RWPE2 (cell line): Measurements from ENCODE around the gene CIB1.

Experiments
- ATAC-seq: fragments of 200-7000 bp; cut with Tn5 transposase; 3 replicates; pipeline ENCODE4 v1.9.1; 2021; ENCODE audit warnings: low read depth
- DNase-seq: peaks from one replicate; pipeline ENCODE4 v3.0.0-alpha.2; 2020; ENCODE audit warnings: low spot score
- H3K27ac ChIP-seq: fragments of 450-650 bp; 2 replicates; pipeline ENCODE4 v1.5.1; 2017; ENCODE audit warnings: mild to moderate bottlenecking; ENCODE audit not compliant: poor library complexity, severe bottlenecking
- H3K27me3 ChIP-seq: fragments of 250-450 bp; sonication (Bioruptor Pico); 2 replicates; pipeline ENCODE4 v1.5.1; 2021; ENCODE audit warnings: mild to moderate bottlenecking, moderate library complexity; ENCODE audit not compliant: insufficient read depth, poor library complexity, severe bottlenecking
- H3K36me3 ChIP-seq: fragments of 250-450 bp; sonication (Bioruptor Pico); 2 replicates; pipeline ENCODE4 v1.5.1; 2020; ENCODE audit warnings: low read depth, mild to moderate bottlenecking, moderate library complexity
- H3K4me1 ChIP-seq: fragments of 250-450 bp; sonication (Bioruptor Pico); 2 replicates; pipeline ENCODE4 v1.5.1; 2021; ENCODE audit warnings: mild to moderate bottlenecking, moderate library complexity; ENCODE audit not compliant: insufficient read depth, poor library complexity, severe bottlenecking
- H3K4me3 ChIP-seq: fragments of 250-450 bp; sonication (Bioruptor Pico); 2 replicates; pipeline ENCODE4 v1.5.1; 2021; ENCODE audit warnings: mild to moderate bottlenecking, moderate library complexity; ENCODE audit not compliant: severe bottlenecking
- H3K9me3 ChIP-seq: fragments of 250-450 bp; sonication (Bioruptor Pico); 2 replicates; pipeline ENCODE4 v1.5.1; 2021; ENCODE audit warnings: mild to moderate bottlenecking, moderate library complexity; ENCODE audit not compliant: severe bottlenecking
- TF ChIP-seq, protein P1 (sequence below): fragments of 450-650 bp; IDR thresholded peaks from one replicate; pipeline ENCODE4 v1.5.1; 2017; ENCODE audit warnings: mild to moderate bottlenecking, moderate library complexity; ENCODE audit not compliant: poor library complexity, severe bottlenecking

Gene CIB1

GRCh38 chr15:90212221-90213098 is 21.3 kb downstream of the CIB1 start:
- Histone ChIP-seq H3K4me1 (peaks cover 54% of the 10 kb centered on the region), H3K4me3 (no peak overlapping the region)
- ATAC-seq = peak; percentile 13

DNA sequence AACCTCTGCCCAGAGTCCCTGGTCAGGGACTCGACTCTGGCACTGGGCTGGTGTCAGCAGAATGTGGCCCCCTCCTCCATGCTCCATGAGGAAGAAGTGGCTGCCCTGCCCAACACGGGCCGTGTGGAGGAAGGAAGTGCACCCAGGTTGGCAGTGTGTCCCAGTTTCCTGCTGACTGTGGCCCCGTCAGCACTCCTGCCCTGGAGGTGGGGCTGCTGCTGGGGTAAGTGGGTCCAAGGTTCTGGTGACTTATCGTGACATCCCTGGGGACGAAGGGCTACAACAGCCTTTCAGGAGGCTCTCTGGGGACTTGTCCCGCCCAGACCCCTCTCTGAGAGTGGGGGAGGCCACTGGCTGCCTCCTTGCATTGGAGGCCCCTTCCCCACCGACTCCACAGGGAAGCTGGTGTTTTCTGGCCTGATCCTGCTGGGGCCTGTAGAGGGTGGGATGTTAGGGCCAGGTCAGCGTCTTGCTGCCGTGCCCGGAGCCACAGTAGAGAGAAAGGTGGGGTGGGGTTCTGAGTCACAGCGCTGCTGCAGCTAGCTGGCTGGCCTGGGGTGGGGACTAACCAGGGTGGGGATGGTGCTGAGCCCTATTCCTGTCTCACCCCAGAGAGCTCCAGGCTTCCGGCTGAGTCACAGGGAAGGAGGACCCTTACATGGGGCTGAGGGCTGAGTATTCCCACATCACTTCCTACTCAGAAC is 22.1 kb downstream of the CIB1 start:
- Histone ChIP-seq H3K27me3 (no peaks in the 10 kb centered on the region), H3K27ac (peak overlapping the region; percentile 98), H3K4me3 (no peak overlapping the region), H3K36me3 (peaks cover 91% of the 10 kb centered on the region), H3K9me3 (no peaks in the 10 kb centered on the region), H3K4me1 (peaks cover 54% of the 10 kb centered on the region)
- ATAC-seq (peak; percentile 92), DNase-seq (peak; percentile 100)
- TF ChIP-seq, protein P1, sequence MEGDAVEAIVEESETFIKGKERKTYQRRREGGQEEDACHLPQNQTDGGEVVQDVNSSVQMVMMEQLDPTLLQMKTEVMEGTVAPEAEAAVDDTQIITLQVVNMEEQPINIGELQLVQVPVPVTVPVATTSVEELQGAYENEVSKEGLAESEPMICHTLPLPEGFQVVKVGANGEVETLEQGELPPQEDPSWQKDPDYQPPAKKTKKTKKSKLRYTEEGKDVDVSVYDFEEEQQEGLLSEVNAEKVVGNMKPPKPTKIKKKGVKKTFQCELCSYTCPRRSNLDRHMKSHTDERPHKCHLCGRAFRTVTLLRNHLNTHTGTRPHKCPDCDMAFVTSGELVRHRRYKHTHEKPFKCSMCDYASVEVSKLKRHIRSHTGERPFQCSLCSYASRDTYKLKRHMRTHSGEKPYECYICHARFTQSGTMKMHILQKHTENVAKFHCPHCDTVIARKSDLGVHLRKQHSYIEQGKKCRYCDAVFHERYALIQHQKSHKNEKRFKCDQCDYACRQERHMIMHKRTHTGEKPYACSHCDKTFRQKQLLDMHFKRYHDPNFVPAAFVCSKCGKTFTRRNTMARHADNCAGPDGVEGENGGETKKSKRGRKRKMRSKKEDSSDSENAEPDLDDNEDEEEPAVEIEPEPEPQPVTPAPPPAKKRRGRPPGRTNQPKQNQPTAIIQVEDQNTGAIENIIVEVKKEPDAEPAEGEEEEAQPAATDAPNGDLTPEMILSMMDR = no peak

More at GRCh38 chr15:90212221-90213098, 21.3 kb downstream of the CIB1 start:
- no peak for DNase-seq
- H3K36me3 ChIP-seq = peaks cover 91% of the 10 kb centered on the region
- no peaks in the 10 kb centered on the region for H3K9me3 ChIP-seq
- TF ChIP-seq, protein P1 = no peak
- H3K27me3 ChIP-seq = no peaks in the 10 kb centered on the region
- peak overlapping the region; percentile 98 for H3K27ac ChIP-seq

GRCh38 chr15:90211009-90211408 is 22.7 kb downstream of the CIB1 start:
- Histone ChIP-seq H3K27ac (peak overlapping the region; percentile 98), H3K4me3 (no peak overlapping the region), H3K4me1 (peaks cover 54% of the 10 kb centered on the region), H3K9me3 (no peaks in the 10 kb centered on the region), H3K27me3 (no peaks in the 10 kb centered on the region), H3K36me3 (peaks cover 91% of the 10 kb centered on the region)
- TF ChIP-seq, protein P1 = no peak
- DNase-seq (no peak), ATAC-seq (peak; percentile 1; the same call in 2 of the 3 replicates)

DNA sequence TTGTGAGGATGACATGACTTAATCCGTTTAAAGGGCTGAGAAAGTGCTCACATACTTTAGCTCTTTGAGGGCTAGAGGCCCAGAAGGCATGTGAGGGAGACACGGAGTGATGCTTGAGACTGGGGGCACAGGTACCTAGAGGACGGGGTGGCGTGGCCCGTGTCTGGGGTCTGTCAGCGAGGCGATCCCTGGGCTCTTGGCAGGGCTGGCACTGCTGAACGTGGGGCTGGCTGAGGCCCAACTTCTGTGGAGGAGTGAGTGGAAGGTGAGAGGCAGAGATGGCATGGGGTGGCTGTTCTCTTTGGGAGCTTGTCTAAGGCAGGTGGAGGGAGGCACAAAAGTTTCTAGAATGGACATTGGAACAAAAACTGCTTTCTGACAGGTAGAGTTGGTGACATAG is 23.1 kb downstream of the CIB1 start:
- DNase-seq (no peak), ATAC-seq (no peak)
- Histone ChIP-seq H3K27me3 (no peaks in the 10 kb centered on the region), H3K4me3 (no peak overlapping the region), H3K4me1 (peaks cover 58% of the 10 kb centered on the region), H3K27ac (peak overlapping the region; percentile 98), H3K36me3 (peaks cover 91% of the 10 kb centered on the region), H3K9me3 (no peaks in the 10 kb centered on the region)
- TF ChIP-seq, protein P1 = no peak
